Skin of body (tissue), 2 donors: Measurements from ENCODE around the gene BTBD10. TPM values are rescaled to one million over a fixed set of nuclear protein-coding genes. Genes with fewer than 3 reads are reported as not detected.

ENCODE experiments used
- DNase-seq: peaks from one replicate; lab custom pipeline; 2025; lab: John Stamatoyannopoulos, UW
- total RNA-seq: library from RNA; depleted of rRNA; stranded (reverse); fragments of >200 nt; gene quantifications from one replicate; pipeline ENCODE4 v1.2.3, GENCODE V29; 2014

The BTBD10 gene
- 40.3 TPM for total RNA-seq

GRCh38 chr11:13462901-13463778 lies at the start of gene BTBD10:
Gene BTBD10, minus strand, starts transcription at chr11:13463222. Its CDS starts 18,098 bp downstream, at chr11:13445124.
- DNase-seq, result peak; percentile 94

DNA sequence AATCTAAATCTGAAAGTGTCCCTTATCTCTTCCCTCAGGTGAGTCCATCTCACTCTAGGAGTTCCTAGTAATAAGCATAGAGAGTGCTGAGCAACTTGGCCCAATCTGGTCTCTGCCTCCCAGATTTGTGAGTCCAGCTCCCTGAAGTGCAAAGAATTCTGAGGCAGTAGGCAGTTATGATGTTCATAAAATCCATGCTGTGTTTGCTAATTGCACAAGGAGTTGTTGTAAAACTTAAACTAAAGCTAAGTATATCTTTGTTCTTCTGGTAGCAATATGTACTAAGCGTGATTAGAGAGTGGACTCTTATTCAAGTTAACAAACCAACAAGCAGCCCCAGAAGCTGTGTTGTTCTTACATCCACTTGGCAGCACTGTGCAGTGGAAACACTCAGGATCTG lies 40.4 kb upstream of the BTBD10 start:
- DNase-seq, result no peak

DNA sequence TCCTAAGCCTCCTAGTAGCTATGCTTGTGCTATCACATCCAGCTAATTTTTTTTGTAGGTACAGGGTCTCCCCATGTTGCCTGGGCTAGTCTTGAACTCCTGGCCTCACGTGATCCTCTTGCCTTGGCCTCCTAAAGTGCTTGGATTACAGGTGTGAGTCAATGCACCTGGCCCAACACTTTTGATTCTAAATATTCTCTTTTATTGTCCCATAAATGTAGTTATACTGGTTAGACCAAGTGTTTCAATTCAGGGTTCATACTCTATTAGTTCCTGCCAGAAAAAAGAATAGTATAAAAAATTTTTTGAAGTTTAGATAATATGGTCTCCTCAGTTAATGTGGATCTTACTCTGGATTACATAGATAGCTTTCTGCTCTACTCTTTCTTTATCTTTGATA lies 39.5 kb upstream of the BTBD10 start:
- DNase-seq, result no peak

DNA sequence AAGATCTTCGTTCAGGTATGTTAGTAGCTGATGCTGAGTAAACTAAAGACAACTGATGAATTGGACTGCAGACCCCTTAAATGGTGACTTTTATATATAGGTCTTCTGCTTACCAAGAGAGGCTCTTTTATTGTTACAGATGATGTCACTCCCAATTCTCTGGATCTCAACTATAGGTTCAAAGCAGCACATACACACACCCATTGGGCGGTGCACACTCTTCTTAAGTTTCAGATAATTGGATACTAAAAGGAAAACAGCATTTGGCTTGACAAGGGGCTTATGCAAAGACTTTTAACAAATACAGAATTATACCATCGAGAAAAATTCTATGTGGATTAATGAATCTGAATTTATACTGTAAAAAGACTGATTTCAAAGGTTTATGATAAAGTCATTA lies 32.9 kb upstream of the BTBD10 start, which contains the start of gene PTH:
TSS of gene PTH (minus strand) at position 69 of the 400 bp plus-strand sequence. CDS start 3,142 bp downstream, outside the sequence.
- no peak for DNase-seq

- no peak for DNase-seq
These were observed 31.0 kb upstream of the BTBD10 start for GRCh38 chr11:13494051-13494450.

- no peak for DNase-seq
These were observed 24.6 kb upstream of the BTBD10 start for GRCh38 chr11:13487661-13488030.

GRCh38 chr11:13486926-13487660 lies 24.1 kb upstream of the BTBD10 start:
- DNase-seq, result no peak

GRCh38 chr11:13480198-13480597 lies 17.2 kb upstream of the BTBD10 start:
- DNase-seq, result no peak

GRCh38 chr11:13479688-13480087 lies 16.7 kb upstream of the BTBD10 start:
- DNase-seq, result no peak

DNA sequence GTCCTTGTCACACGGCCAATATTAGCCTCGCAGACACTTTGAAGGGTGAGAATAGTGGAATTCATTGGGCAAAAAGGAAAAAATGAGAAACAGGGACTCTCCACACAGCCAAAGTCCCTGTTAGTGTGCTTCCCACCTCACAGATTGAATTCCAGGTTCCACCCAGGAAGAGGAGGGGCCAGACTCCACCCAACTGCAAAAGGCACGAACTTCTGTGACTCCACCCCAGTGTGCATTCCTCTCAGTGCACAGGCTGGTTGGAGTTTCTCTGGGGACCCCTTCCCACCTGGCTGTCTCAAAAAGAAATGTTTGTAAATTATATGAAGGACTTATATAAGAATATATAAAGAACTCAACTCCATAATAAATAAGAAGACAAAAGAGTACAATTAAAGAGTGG lies 12.1 kb upstream of the BTBD10 start:
- no peak for DNase-seq

- DNase-seq, result no peak
These were observed 10.1 kb upstream of the BTBD10 start for GRCh38 chr11:13473013-13473722.

GRCh38 chr11:13468750-13469149 lies 5.7 kb upstream of the BTBD10 start:
- DNase-seq, result no peak

DNA sequence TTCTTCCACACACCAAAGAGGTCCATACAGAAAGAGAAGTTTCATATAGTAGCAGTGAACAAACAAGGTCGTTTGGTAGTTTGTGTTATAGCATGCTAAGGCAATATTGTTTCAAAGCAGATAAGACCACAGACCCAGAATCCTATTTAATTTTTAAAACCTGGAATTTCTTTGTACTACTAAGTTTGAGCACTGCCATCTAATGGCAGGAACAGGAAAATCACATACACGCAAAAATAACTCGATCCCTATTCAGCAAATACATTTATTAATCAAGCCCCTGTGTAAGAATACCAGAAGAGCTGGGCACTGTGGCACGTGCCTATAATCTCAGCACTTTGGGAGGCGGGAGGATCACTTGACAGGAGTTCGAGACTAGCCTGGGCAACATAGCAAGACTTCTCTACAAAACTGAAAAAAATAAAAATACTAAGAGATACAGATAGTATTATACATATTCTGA lies 2.9 kb upstream of the BTBD10 start:
- no peak for DNase-seq

- DNase-seq, result no peak
These were observed 813 bp upstream of the BTBD10 start for GRCh38 chr11:13463779-13464290.

DNA sequence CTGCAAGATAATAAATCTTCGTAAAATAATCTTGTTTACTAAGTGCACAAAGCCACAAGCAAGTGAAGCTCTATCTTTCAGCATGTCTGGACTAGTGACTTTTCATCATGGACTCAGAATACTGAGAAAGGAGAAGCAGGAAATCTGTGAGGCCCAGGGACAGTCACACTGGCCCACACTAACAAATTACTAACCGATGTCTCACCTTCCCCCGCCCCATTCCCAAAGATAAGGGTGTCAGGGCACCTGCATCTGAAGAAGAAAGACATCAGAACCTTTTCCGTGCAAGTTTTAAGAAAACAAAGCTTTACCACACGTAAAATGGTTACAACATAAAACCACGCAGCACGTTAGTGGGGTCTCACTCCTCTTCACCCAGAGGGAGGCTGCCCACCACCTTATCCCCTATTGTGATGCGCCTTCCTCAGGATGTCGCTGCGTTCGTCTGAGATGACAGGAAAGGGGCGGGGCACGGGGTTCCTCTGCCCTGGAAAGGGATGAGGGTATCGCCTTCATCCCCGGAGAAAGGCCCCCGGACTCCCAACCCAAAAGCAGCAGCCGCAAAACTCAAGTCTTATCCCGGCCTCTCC lies 616 bp downstream of the BTBD10 start:
- no peak for DNase-seq

GRCh38 chr11:13461291-13461690 lies 1.7 kb downstream of the BTBD10 start:
- DNase-seq, result no peak

- no peak for DNase-seq
These were observed 12.1 kb downstream of the BTBD10 start for GRCh38 chr11:13450832-13451397.

DNA sequence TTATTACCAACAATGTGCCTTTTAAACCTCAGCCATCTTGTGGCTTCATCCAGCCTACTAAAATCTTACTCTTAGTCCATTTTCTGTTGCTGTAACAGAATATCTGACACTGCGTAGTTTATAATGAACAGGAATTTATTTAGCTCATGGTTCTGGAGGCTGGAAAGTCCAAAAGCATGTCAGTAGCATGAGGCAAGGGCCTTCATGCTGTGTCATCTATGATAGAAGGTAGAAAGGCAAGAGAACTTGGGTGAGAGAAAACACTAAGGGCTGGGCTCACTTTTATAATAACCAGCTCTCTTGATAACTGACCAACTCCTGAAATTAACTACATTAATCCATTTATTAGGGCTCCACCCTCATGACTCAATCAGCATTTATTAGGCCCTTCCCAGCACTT lies 13.5 kb downstream of the BTBD10 start:
- DNase-seq, result no peak

DNA sequence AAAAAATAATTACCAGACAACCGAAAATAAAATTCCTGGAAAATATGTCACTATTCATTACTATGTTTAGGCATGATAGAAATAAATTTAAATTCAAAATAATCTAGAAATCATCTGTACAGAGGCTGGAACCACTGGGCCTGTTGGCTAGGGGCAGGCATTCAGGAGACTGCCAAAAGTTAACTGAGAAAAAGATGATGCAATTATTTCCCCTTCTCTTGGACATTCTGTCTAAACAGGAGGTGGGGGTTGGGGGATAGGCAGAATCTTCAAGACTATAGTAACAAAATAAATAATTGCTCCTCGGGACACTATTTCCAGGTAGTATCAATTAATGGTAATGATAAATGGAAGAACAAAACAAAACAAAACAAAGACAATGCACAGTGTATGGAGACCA lies 14.1 kb downstream of the BTBD10 start:
- DNase-seq, result no peak

GRCh38 chr11:13446444-13446843 lies 16.6 kb downstream of the BTBD10 start:
- DNase-seq, result no peak

DNA sequence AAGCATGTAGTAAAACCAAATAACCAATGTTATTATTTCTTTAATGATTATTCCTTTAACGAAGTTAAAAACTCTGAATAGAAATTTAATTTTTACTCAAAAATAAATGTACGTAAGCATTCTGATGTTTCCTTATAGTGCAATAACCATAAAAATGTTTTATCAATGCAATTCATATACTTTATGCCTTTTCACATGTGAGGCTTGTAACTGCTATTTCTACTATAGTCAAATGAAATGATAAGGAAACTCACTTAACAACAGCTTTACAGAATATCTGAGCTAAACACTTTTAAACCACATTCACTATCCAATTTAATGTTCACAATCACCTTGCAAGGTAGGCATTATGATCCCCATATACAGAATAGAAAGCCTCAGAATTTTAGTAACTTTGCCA lies 17.4 kb downstream of the BTBD10 start:
- no peak for DNase-seq
